Mammary epithelial cell (primary cell): ENCODE data around the gene EMB.
"Not testable (repeated sequence)": the region's sequence is repeated elsewhere in the genome, so short reads cannot be mapped to it uniquely, and the experiment has no call there.

Source experiments
- CTCF ChIP-seq, 2 donors: IDR thresholded peaks in 1 of 2; conservative IDR thresholded peaks in 1 of 2; 2 replicates each; pipeline ENCODE4 v1.5.1; 2011 to 2012; ENCODE audit warnings: inconsistent platforms in 2 of 2, low read length in 2 of 2, mild to moderate bottlenecking in 2 of 2, control low read depth in 1 of 2, low read depth in 1 of 2; ENCODE audit not compliant: insufficient read depth in 1 of 2; ENCODE audit errors: extremely low read depth in 1 of 2
- EZH2 ChIP-seq: IDR thresholded peaks from 2 replicates; pipeline ENCODE4 v1.6.1; 2012; ENCODE audit warnings: low read length, inconsistent platforms, borderline replicate concordance

GRCh38 chr5:50384381-50384780, 56.7 kb downstream of the EMB start:
- not testable (repeated sequence) for TF ChIP-seq CTCF (conservative IDR thresholded peaks at IDR 0.05 in 1 of 2, IDR thresholded peaks at IDR 0.05 in 1 of 2; ENCODE audit: extremely low read depth in 1 of 2, insufficient read depth in 1 of 2, low read depth in 1 of 2, low read length in 2 of 2); EZH2
